Tibial nerve (tissue), 4 donors: Measurements from ENCODE around the gene GREM1.

Source experiments
- EP300 ChIP-seq, 2 donors: sonication (generic); formaldehyde crosslinking; IDR thresholded peaks; one replicate each; pipeline ENCODE4 v1.6.1; 2017; ENCODE audit warnings: antibody characterized with exemption in 2 of 2, mild to moderate bottlenecking in 1 of 2
- POLR2A ChIP-seq, 2 donors: fragments of 450-650 bp; IDR thresholded peaks; one replicate each; pipeline ENCODE4 v1.6.1; 2017; ENCODE audit warnings: antibody characterized with exemption in 2 of 2, mild to moderate bottlenecking in 2 of 2, moderate library complexity in 2 of 2
- TF ChIP-seq, protein P1 (sequence below), 5 experiments: fragments of 200-600 bp in 3 of 5; fragments of 450-650 bp in 2 of 5; sonication (generic) in 3 of 5; IDR thresholded peaks; one replicate each; pipeline ENCODE4 v1.5.1; 2016 to 2019; ENCODE audit warnings: antibody characterized with exemption in 5 of 5, mild to moderate bottlenecking in 3 of 5, moderate library complexity in 2 of 5

GRCh38 chr15:32685576-32685975 is 32.2 kb upstream of the GREM1 start:
- no peak for TF ChIP-seq POLR2A (IDR thresholded peaks at IDR 0.05)
- TF ChIP-seq, protein P1, sequence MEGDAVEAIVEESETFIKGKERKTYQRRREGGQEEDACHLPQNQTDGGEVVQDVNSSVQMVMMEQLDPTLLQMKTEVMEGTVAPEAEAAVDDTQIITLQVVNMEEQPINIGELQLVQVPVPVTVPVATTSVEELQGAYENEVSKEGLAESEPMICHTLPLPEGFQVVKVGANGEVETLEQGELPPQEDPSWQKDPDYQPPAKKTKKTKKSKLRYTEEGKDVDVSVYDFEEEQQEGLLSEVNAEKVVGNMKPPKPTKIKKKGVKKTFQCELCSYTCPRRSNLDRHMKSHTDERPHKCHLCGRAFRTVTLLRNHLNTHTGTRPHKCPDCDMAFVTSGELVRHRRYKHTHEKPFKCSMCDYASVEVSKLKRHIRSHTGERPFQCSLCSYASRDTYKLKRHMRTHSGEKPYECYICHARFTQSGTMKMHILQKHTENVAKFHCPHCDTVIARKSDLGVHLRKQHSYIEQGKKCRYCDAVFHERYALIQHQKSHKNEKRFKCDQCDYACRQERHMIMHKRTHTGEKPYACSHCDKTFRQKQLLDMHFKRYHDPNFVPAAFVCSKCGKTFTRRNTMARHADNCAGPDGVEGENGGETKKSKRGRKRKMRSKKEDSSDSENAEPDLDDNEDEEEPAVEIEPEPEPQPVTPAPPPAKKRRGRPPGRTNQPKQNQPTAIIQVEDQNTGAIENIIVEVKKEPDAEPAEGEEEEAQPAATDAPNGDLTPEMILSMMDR (IDR thresholded peaks at IDR 0.05): no peak
- TF ChIP-seq EP300 (IDR thresholded peaks at IDR 0.05): no peak
